Measurements from ENCODE around the gene PLPPR4.
"Not testable (repeated sequence)": the region's sequence is repeated elsewhere in the genome, so short reads cannot be mapped to it uniquely, and the experiment has no call there.

PLPPR4 gene, protein sequence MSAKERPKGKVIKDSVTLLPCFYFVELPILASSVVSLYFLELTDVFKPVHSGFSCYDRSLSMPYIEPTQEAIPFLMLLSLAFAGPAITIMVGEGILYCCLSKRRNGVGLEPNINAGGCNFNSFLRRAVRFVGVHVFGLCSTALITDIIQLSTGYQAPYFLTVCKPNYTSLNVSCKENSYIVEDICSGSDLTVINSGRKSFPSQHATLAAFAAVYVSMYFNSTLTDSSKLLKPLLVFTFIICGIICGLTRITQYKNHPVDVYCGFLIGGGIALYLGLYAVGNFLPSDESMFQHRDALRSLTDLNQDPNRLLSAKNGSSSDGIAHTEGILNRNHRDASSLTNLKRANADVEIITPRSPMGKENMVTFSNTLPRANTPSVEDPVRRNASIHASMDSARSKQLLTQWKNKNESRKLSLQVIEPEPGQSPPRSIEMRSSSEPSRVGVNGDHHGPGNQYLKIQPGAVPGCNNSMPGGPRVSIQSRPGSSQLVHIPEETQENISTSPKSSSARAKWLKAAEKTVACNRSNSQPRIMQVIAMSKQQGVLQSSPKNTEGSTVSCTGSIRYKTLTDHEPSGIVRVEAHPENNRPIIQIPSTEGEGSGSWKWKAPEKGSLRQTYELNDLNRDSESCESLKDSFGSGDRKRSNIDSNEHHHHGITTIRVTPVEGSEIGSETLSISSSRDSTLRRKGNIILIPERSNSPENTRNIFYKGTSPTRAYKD
- 0 reads per million in 4 experiments for total RNA-seq

DNA sequence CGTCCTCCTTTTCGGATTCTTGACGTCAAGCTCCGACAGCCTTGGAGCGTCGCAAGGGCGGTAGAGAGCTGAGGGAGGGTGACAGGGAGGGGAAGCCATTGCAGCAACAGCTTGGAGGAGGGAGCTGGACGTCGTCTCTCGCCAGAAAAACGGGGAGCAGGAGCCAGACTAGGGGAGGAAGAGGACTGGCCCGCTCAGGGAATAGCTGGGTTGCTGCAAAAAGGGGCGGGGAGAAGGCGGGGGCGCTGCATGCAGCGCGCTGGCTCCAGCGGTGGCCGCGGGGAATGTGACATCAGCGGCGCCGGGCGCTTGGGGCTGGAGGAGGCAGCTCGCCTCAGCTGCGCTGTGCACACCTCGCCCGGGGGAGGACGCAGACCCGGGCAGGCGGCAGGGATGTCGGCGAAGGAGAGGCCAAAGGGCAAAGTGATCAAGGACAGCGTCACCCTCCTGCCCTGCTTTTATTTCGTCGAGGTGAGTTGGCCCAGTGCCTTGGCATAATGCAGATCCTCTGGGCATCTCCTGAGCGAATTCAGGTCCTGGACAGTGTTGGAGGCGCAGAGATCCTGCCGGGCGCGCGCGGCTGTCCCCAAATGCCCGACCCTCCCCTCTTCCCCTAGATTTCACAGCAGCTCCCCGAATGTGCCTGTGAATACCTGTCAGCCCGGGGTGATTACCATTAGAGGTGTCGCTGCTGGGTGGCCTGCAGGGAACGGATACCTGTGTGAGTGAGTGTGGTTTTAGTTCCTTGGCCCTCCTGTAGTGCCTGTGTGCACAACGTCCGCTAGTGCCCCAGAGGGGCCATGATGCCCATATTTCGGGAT is at the start of gene PLPPR4:
PLPPR4 (plus strand) TSS at position 292 of the 821 bp plus-strand sequence; CDS start at position 394, 102 bp downstream.
- DNase-seq: no peak

DNA sequence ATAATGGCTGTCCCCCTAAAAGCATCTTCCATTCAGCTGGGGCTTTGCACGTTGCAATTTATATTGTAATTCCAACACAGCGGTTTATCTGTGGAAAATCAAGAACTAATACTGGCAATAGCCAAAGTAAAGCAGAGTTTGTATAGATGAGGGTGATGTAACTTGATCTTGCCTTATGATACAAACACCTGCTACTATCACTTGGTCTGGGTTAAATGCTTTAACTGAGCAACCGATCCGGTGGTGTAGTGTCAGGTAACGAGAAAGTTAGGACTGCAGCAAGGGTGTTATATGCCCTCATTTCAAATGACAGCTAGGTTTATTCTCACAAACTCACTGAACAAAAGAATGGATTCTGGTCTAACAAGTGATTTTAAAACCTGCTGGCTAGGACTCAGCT is 47.3 kb upstream of the PLPPR4 start:
- no peak for DNase-seq

DNA sequence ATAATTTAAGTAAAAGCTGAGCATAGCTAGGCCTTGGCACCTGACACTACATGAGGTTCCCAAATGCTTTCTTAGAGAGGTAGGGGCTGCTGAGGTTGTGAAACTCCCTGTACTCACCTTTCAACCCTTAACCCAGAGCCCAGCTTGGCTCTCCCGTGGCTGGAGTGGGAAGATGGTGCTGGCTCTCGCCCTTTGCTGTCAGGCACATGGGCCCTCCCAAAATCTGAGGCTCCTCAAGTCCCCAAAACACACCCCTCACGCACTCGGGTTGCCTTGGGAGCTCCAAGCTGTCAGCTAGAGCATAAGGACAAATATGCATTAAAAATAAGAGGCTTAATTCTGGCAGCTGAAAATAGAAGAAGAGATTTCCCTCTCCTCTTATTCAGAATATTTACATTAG is 46.7 kb upstream of the PLPPR4 start:
- DNase-seq: no peak

DNA sequence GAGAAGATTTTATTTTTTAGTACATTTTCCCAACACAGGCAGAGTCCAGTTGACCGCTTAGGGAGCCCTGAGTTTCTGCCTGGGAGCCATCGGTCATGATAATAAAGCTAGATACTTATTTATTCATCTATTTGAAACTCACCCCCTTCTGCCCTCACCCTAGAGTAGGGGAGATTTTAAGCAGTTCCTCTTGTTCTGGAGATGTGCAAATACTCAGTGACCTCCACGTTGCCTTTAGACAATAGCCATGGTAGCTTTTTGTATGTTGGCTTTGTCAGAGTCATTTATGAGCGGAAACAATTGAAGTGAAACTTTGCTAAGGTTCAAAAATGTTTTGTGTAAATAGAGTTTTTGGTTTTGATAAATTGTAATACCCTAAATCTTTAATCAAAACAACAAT is 45.7 kb upstream of the PLPPR4 start:
- DNase-seq: no peak

DNA sequence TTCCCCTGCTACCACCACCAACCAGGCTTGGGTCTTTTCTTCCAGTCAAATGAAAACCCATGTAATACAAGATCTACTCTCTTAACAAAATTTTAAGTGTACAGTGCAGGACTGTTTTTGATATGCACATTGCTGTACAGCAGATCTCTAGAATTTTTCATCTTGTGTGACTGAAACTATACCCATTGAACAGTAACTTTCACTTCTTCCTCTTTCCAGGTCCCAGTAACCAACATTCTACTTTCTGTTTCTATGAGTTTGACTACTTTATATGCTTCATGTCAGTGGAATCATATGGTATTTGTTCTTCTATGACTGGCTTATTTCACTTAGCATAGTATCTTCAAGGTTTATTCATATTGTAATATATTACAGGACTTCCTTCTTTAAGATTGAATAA is 45.3 kb upstream of the PLPPR4 start:
- no peak for DNase-seq

DNA sequence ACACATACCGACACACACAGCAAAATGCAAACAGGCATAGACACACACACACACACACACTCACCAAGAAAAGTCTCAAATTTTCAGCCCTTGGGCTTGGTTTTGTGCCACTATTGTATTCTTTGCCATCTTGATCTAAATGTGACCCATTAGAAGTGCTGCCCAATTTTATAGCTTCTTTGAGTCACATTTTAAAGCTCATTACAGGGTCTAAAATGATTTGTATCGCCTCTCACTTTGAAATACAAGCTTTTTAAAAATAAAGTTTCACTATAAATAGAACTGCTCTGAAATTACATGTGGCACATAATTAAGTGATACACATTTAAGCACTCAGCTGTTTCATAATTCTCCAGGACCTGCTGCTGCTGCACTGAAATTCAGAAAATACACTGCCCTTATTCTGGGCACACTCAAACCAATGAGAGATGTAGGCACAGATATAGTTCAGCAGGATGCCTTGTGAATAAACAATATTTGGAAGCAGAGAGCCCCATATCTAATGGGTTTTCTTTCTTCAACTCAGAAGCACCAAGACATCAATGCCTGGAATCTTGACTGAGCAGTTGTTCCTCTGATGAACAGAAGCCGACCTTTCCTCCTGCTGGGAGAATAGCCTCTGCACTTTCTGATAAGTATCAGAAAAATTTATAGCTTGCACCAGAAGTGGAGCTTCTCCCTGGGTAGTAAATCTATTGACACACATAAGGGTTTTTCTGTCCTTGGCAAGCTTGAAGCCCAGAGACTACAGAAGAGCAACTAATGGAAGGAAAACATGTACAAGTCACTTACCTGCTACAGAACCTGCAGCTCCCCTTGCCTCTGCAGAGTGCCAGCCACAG is 37.0 kb upstream of the PLPPR4 start:
- DNase-seq: no peak

DNA sequence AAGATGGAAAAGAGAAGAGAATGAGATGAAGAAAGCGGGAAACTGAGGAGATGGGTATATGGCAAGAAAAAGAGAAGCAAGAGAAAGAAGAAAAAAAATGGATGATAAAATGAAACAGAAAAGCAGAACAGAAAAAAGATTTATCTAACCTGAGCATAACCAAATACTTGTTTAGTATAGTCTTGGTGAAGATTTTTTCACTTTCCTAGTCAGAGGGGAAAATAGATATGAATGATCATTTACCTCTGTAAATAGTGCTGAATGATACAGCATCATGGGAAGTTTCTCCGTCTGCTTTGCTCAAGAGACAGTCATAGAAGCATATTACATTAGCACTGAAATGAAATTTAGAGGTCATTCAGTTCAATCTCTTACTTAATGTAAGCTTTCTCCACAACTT is 36.1 kb upstream of the PLPPR4 start:
- no peak for DNase-seq

DNA sequence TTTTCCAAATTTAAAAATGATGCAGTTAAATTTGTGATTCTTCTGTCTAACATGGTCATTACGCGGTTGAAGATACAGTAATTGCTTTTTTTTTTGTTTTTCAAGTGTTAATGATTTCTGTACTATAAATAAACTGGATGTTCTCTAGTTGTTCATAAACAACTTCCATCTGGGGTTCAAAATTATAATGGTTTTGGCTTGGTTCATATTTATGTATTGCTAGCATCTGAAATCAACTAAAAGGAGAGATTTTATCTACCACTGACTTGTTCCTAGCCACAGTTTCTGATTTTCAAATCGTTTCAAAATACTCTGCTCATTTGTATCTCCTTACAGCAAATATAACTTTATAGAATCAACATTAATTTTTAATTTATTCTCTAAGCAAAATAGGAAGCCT is 35.2 kb upstream of the PLPPR4 start:
- DNase-seq: no peak

DNA sequence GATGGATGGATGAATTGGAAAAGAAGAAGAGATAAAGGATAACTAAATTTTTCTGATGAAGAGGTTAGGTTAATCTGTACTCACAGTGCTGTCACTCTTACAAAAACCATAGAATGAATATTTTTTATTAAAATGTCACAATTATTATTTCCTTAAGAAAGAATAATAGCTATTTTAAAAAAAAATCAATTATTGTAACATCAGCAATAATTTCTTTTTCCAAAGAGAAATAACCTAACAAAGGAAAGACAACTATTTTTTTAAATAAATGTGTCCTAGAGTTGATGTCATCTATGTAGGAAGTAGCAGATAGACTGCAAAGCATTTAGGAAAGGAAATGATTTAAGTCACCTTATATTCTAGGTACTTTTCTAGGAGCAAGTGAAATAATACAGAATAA is 33.6 kb upstream of the PLPPR4 start:
- DNase-seq: no peak

DNA sequence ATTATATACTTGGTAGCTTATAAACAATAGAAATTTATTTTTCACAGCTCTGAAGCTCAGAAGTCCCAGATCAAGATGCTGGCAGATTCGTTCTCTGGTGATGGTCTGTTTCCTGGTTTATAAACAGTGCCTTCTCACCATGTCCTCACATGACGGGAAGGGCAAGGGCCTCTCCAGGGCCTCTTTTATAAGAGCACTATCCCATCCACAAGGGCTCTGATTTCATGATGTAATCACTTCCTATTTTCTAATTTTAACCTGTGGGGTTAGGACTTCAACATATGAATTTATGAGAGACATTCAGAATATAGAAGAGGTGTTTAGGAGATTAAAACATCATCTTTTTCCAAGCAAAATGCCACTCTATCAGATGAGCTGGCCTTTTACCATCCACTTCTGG is 32.1 kb upstream of the PLPPR4 start:
- no peak for DNase-seq

DNA sequence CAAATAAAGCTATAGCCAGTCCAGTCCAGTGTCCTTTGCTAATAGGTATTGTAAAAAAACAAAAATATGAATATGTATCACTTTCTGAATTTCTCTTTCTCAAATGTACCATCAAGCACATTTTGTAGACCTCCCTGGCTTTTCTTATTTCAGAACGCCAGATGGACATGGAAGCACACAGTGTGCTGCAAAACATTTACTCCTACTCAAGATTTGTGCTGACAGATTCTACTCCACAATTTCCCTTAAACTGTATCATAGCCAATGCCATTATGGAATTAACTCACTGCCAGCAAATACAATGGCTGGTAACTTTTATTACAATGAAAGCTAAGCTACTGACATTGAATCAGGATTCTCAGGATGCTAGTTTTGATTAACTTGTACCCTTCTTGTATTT is 30.8 kb upstream of the PLPPR4 start:
- no peak for DNase-seq

DNA sequence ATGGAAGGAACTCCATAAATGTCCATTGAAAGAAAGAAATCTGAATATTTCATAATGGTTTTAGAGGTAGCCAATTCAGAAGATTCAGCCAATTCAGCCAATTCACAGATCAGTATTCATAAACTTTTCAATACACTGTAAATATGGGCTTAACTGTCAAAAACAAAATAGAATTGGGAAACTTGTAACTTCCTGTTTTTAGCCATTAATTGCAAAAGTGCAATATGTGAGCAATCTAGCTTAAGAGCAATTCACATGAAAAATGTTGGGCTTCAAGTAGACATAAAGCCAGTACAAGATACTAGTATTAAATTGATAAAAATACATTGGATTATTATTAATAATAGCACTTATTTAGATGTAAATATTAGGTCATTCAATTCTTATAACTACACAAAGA is 27.5 kb upstream of the PLPPR4 start:
- DNase-seq: no peak

DNA sequence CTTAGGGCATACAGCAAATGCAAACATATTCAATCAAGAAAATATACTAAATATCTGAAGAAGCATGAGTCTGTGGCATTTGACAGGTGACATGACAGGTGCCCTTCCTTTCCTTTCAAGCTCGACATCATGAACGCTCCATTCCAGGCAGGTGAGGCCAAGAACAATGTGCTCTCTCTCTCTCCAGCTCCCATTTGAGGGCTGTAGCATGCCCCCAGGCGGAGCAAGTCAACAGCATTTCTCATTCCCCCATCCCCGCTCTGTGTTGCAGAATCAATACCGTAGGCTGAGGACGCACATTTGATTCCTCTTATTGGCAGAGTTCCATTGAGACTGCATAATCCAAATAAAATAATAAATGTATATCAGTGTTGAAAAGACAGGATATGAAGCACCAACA is 24.6 kb upstream of the PLPPR4 start:
- DNase-seq: no peak

DNA sequence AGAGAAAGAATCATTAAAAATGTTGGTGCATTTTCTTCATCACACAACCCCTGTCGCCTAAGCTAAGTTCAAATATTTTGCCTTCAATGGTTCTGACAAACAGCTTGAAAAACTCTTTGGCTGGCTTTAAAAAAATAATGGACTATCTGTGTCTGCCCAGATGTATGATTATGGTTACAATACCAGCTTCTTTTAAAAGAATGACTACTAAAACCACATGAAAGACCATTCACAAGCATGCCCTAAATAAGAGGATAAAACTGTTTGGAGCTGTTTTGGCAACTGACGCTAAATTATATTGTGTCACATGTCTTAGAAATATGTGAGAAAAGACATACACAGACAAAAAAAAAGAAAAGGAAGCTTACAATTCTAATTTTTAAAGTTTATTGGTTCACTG is 23.7 kb upstream of the PLPPR4 start:
- no peak for DNase-seq

DNA sequence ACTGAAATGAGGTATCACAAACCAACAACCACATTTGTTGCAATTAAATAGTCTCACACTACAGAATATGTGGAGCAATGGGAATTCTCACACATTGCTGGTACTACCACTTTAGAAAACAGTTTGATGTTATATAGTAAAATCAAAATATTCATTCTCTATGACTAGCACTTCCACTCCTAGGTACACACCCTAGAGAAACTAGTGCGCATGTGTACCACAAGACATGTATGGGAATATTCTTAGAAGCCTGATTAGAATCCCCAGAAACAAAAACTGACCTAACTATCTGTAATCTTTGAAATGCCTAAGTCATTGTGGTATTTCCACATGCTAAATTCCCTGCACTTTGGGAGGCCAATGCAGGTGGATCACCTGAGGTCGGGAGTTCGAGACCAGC is 18.1 kb upstream of the PLPPR4 start:
- DNase-seq: no peak

DNA sequence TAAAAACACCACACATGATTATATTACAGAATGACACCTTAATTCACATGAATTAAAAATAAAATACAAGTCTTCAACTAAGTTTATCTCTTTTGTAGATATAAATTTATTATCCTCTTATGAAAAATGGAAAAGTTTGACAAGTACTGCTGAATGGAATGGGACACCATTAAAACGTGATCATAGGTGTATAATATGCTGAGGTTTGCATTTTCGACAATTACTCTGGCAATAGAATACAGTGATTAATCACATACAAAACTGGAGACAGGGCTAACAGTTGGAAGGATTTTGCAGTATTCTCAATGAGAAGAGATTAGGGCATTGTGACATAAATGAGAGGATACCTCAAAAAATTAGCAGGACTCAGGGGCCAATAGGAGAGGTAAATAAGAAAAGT is 17.1 kb upstream of the PLPPR4 start:
- no peak for DNase-seq

DNA sequence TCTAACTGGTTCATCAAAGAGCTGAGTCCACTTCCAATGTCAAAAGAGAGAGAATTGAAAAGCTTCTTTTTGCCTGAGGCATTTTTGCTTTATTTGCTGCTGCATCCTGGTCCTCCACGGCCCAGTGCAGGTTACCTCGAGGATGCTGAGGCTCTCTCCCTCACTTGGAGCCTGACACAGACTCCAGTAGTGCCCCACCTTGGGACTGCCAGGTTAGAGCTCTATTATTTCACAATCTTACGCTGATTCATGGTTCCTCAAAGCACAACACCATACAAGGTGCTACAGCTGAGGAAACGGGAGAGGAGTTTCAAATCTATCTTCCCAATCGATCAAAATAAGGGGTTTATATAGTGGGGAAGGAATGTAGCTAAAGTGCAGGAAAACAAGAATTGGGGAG is 13.6 kb upstream of the PLPPR4 start:
- no peak for DNase-seq

DNA sequence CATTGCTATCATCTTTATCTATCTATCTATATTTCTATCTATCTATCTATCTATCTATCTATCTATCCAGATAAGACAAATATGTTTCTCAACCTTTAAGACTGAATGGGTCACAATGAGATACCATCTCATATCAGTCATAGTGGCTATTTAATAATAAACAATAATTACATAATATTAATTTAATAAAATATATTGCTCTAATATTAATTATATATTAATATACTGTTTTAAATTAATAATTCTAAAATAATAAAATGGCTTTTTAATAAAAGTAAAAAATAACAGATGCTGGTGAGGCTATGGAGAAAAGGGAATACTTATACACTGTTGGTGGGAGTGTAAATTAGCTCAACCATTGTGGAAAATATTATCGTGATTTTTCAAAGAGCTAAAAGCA is 13.0 kb upstream of the PLPPR4 start:
- DNase-seq: no peak

DNA sequence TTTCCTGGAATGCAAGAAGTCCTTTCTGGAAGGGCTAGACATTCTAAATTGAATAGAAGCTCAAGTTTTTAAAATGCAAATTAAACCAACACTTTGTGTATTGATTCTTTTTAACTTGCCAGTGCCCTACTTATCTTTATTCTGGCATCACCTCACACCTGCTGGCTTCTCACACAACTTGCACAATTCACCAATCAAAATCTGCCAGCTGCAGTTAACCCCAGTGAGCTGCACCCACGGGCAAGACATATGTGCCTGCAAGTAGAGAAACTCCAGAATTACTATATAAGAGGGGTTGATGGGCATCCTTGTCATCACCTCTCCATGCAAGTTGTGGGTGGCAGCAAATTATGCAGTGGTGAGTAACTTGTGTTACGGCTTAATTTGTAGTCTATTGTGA is 11.7 kb upstream of the PLPPR4 start:
- no peak for DNase-seq

DNA sequence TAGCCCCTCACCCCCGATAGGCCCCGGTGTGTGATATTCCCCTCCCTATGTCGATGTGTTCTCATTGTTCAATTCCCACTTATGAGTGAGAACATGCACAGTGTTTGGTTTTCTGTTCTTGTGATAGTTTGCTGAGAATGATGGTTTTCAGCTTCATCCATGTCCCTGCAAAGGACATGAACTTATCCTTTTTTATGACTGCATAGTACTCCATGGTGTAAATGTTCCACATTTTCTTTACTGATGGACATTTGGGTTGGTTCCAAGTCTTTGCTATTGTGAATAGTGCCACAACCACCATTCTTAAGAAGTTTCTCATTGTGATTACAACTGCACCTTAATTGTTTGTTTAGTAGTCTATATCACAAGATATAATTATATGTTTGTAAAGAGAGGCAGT is 3.9 kb upstream of the PLPPR4 start:
- DNase-seq: not testable (repeated sequence)

DNA sequence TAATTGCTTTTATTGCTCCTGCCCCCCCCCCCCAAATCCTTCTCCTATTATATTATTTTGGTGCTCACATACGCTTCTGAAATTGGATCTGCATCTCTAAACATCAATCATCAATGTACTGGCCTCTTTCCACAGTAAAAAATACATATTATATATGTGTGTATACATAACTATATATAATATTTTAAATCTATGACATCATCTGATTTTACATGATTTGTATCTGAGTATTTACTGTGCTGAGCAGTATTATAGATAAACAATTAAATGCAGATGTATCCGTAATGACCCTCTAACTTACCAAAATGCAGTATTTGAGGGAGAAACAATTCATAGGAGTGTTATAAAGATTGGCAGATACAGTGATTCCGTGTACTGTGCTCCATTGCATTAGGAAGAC is 832 bp downstream of the PLPPR4 start:
- no peak for DNase-seq

DNA sequence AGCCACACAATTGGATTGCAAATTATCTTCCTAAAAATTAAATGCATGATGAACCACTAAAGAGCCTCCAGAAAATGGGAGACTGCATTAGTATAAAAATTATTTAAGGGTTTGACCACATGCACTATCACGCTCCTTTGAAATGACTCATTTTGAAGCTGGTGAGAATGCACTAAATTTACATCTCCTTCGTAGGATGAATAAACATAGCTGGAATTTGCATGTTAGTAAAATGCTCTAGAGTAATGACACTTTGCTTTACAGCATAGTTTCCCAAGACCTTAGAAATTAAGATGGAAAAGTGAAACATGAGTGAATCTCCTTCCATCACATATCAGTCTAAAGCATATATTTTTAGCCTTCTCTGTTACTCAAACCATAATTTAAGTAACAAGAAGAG is 2.4 kb downstream of the PLPPR4 start:
- no peak for DNase-seq

DNA sequence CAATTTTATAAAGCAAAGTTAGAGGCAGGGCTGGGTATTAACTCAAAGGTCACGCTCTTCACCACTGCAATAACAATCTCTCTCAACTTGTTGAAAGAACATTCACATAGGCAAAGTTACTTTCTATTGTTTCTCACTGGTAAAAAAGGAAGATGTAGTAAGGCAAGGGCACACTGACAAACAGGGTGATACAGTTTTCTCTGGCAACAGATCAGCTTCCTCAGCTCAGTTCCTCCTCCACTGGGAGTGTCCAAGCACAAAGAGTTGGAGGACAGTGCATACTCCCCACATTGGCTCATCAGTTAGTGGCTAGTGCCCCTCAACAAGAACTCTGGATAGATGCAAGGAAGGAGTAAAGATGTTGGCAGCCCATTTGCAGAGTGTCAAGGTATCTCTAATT is 3.7 kb downstream of the PLPPR4 start:
- no peak for DNase-seq

All from effector CD8-positive, alpha-beta T cell (primary cell).